ENCODE measurements around the gene ST3GAL2.

ST3GAL2 gene

GRCh38 chr16:70472786-70473433 lies 34.0 kb upstream of the ST3GAL2 start:
- no peak for DNase-seq (ENCODE audit: extremely low read depth, low read depth)
- no peak for TF ChIP-seq CTCF (IDR thresholded peaks at IDR 0.05; ENCODE audit: low read depth, low read length)

GRCh38 chr16:70470927-70471341 lies 32.0 kb upstream of the ST3GAL2 start:
- DNase-seq (ENCODE audit: extremely low read depth, low read depth), result no peak
- TF ChIP-seq CTCF (IDR thresholded peaks at IDR 0.05; ENCODE audit: low read depth, low read length), result peak; percentile 41

GRCh38 chr16:70470141-70470926 lies 31.4 kb upstream of the ST3GAL2 start:
- no peak for TF ChIP-seq CTCF (IDR thresholded peaks at IDR 0.05; ENCODE audit: low read depth, low read length)
- DNase-seq (ENCODE audit: extremely low read depth, low read depth), result no peak

- no peak for DNase-seq (ENCODE audit: extremely low read depth, low read depth)
- TF ChIP-seq CTCF (IDR thresholded peaks at IDR 0.05; ENCODE audit: low read depth, low read length), result no peak
Observed at GRCh38 chr16:70468776-70469525, 30.1 kb upstream of the ST3GAL2 start.

- DNase-seq (ENCODE audit: extremely low read depth, low read depth), result no peak
- no peak for TF ChIP-seq CTCF (IDR thresholded peaks at IDR 0.05; ENCODE audit: low read depth, low read length)
Observed at GRCh38 chr16:70467608-70468007, 28.7 kb upstream of the ST3GAL2 start.

- no peak for TF ChIP-seq CTCF (IDR thresholded peaks at IDR 0.05; ENCODE audit: low read depth, low read length)
Observed at GRCh38 chr16:70467113-70467512, 28.2 kb upstream of the ST3GAL2 start.

GRCh38 chr16:70466805-70467076 lies 27.8 kb upstream of the ST3GAL2 start:
- TF ChIP-seq CTCF (IDR thresholded peaks at IDR 0.05; ENCODE audit: low read depth, low read length), result no peak
- no peak for DNase-seq (ENCODE audit: extremely low read depth, low read depth)

More at GRCh38 chr16:70467113-70467512, 28.2 kb upstream of the ST3GAL2 start:
- DNase-seq (ENCODE audit: extremely low read depth, low read depth), result no peak

Measured in AG09319 (cell line).